ENCODE measurements around the gene HOXC4. TPM values are rescaled to one million over a fixed set of nuclear protein-coding genes. Genes with fewer than 3 reads are reported as not detected.
A peak's percentile ranks its signal among the peaks of the same experiment; 100 is the strongest.

Gene HOXC4
- total and polyA plus RNA-seq, 2 of the 8 experiments (the other 6 are each of a cell fraction or from before 2014, with no cell fraction given), result not detected

DNA sequence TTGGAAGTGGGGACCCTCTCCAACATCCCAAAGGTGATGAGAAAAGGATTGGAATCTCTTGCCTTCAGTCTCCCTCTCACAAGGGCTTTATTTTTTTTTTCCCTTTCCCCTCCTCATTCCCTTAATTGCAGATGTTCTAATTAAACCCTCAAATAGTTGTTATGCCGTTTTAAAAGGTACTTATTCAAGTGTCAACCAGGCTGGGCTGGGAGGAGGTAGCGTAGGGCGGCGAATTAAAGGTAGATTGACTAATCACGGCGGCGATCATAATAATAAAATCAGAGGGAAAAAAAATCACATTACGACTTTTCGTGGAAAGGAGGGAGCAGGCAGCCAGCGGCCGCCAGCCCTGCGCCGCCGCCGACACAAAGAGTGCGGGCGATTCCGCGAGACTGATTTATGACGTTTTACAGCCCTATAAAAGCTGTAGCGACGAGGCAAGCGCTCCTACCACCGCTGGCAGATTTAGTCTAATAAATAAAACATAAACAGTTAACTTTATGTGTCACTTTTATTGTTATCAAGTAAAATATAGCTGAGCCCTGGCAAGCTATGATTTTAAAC is 1.7 kb upstream of the HOXC4 start:
- Histone ChIP-seq H3K4ac (replicated peaks; ENCODE audit: insufficient read length, low read depth, low read length) (no peak overlapping the region), H2BK20ac (ENCODE audit: low read length) (no peak overlapping the region), H3K9me3 (ENCODE audit: insufficient read depth in 2 of 2, low read depth in 1 of 2, low read length in 1 of 2) (no peaks in the 10 kb centered on the region), H4K91ac (replicated peaks; ENCODE audit: insufficient read length, low read length) (no peak overlapping the region), H3K4me1 (replicated peaks in 1 of 4; ENCODE audit: control insufficient read depth in 3 of 4, insufficient read depth in 4 of 4, low read length in 3 of 4) (peaks cover 3 to 18% (median 4%) of the 10 kb centered on the region in 4 experiments), H3K18ac (ENCODE audit: extremely low read depth, low read length) (no peak overlapping the region), H4K20me1 (replicated peaks in 1 of 2; ENCODE audit: control insufficient read depth in 1 of 2, insufficient read depth in 2 of 2, low read length in 2 of 2) (peaks cover 16 to 20% of the 10 kb centered on the region in 2 experiments), H3K4me2 (ENCODE audit: insufficient read depth in 1 of 2, low read depth in 2 of 2, low read length in 2 of 2) (peak overlapping the region in 1 of 2 experiments; percentile 50; a peak in 1 of 4 replicates), H3K36me3 (ENCODE audit: control insufficient read depth in 2 of 4, insufficient read depth in 4 of 4, low read length in 3 of 4) (peaks cover 0 to 5% (median 0%) of the 10 kb centered on the region in 4 experiments; a peak in 1 of 8 replicates), H3K27ac (ENCODE audit: low read depth, low read length) (no peak overlapping the region), H3K4me3 (ENCODE audit: extremely low read depth in 1 of 4, insufficient read depth in 2 of 4, low read depth in 3 of 4, low read length in 4 of 4) (no peak overlapping the region), H2BK120ac (replicated peaks; ENCODE audit: low read depth, low read length) (no peak overlapping the region), H3K79me2 (ENCODE audit: control insufficient read depth in 1 of 2, insufficient read depth in 2 of 2, low read length in 2 of 2) (no peaks in the 10 kb centered on the region), H3K9ac (replicated peaks in 1 of 4; ENCODE audit: extremely low read depth in 1 of 4, low read depth in 3 of 4, low read length in 3 of 4) (no peak overlapping the region), H3K56ac (replicated peaks; ENCODE audit: insufficient read length, low read depth, low read length) (no peak overlapping the region), H2AK5ac (ENCODE audit: low read depth, low read length) (no peak overlapping the region), H3K23ac (ENCODE audit: insufficient read length) (no peak overlapping the region), H3K23me2 (ENCODE audit: low read depth, low read length) (peaks cover 3% of the 10 kb centered on the region), H3K27me3 (replicated peaks in 1 of 4; ENCODE audit: control insufficient read depth in 3 of 4, extremely low read depth in 1 of 4, insufficient read depth in 3 of 4, low read length in 3 of 4) (peaks cover 96 to 100% (median 99%) of the 10 kb centered on the region in 4 experiments), H3K14ac (ENCODE audit: insufficient read length) (no peak overlapping the region), H2AFZ (ENCODE audit: low read length) (no peak overlapping the region), H3K79me1 (ENCODE audit: low read depth, low read length) (no peaks in the 10 kb centered on the region), H4K8ac (ENCODE audit: extremely low read depth, insufficient read depth, low read length) (no peak overlapping the region), H2BK15ac (ENCODE audit: low read length) (no peak overlapping the region), H2BK12ac (ENCODE audit: low read depth, low read length) (0 out of 2 replicates have a peak overlapping the region, but pooled peaks have one; percentile 7), H2BK5ac (ENCODE audit: low read depth, low read length) (no peak overlapping the region), H4K5ac (ENCODE audit: insufficient read length, low read depth, low read length) (no peak overlapping the region)
- FAIRE-seq, result no peak
- ChIA-PET CTCF (ENCODE audit: partially characterized antibody) (interaction anchor here (0.7 to 4.9 kb wide), 16 partner anchors 14 to 321 kb away, joined by 3 to 34 read pairs (median 5); partner anchors contain the start of gene HOXC5), POLR2A (ENCODE audit: partially characterized antibody) (interaction anchor here (0.9 to 1.2 kb wide), 3 partner anchors 17 to 29 kb away, joined by 3 read pairs; no protein-coding TSS in a partner anchor)
- WGBS, 2 experiments (ENCODE audit: extremely low coverage in 1 of 2, insufficient coverage in 1 of 2, insufficient read length in 1 of 2, insufficient replicate concordance in 2 of 2, low coverage in 1 of 2, low lambda C conversion rate in 2 of 2, missing lambda C conversion rate in 1 of 2), result 11% methylated on average over 24 of the region's 24 CpGs; no CpG with 5 or more reads in 1 of the 2 experiments
- peak; percentile 88; the same call in 1 of the 2 replicates for TF ChIP-seq CBX8 (IDR thresholded peaks at IDR 0.05; ENCODE audit: borderline replicate concordance, low read depth, low read length)
- TF ChIP-seq HDAC6 (IDR thresholded peaks at IDR 0.05; ENCODE audit: low read depth, low read length), result no peak
- peak; percentile 46 for TF ChIP-seq RNF2 (IDR thresholded peaks at IDR 0.05; ENCODE audit: borderline replicate concordance, low read depth, low read length, missing control alignments, poor library complexity, severe bottlenecking)
- no peak for TF ChIP-seq RFX5 (IDR thresholded peaks at IDR 0.05; ENCODE audit: borderline replicate concordance, low read depth, low read length)
- TF ChIP-seq EZH2 (IDR thresholded peaks at IDR 0.05; ENCODE audit: low read depth, low read length, severe bottlenecking), result peak; percentile 82
- peak; percentile 81 for TF ChIP-seq SUZ12 (IDR thresholded peaks at IDR 0.05; ENCODE audit: low read length)
- no peak for TF ChIP-seq SIX5 (IDR thresholded peaks at IDR 0.05; ENCODE audit: low read depth, low read length)
- DNase-seq (ENCODE audit: low read depth in 1 of 2, low spot score in 2 of 2), result no peak

All from H1 (cell line).